CD14-positive monocyte (primary cell): ENCODE data around the gene RPS15. TPM values are rescaled to one million over a fixed set of nuclear protein-coding genes. Genes with fewer than 3 reads are reported as not detected.
"Not testable (repeated sequence)": the region's sequence is repeated elsewhere in the genome, so short reads cannot be mapped to it uniquely, and the experiment has no call there.

Experiments used
- DNase-seq, 3 donors: peaks; one replicate each; pipeline ENCODE4 v3.0.0-alpha.2; 2011 to 2022
- H2AFZ ChIP-seq: 2 replicates; pipeline ENCODE4 v1.6.0; 2012; ENCODE audit warnings: mild to moderate bottlenecking, low read depth, low read length, inconsistent platforms; ENCODE audit not compliant: insufficient read depth, poor library complexity, severe bottlenecking
- H3K27ac ChIP-seq, 2 donors: 1 replicate in 1 of 2; 2 replicates in 1 of 2; pipeline ENCODE4 v1.5.1; 2012 to 2013; ENCODE audit warnings: low read length in 2 of 2, control low read depth in 1 of 2, inconsistent platforms in 1 of 2, low read depth in 1 of 2, mild to moderate bottlenecking in 1 of 2
- H3K27me3 ChIP-seq, 2 donors: one replicate each; pipeline versions ENCODE4 v1.6.0 to v1.6.1; 2011 to 2013; ENCODE audit warnings: low read length in 2 of 2; ENCODE audit not compliant: control insufficient read depth in 2 of 2, insufficient read depth in 2 of 2
- H3K36me3 ChIP-seq, 2 donors: replicated peaks in 1 of 2; 1 replicate in 1 of 2; 2 replicates in 1 of 2; pipeline versions ENCODE4 v1.5.1 to v1.6.1; 2012 to 2013; ENCODE audit warnings: low read length in 2 of 2, control low read depth in 1 of 2, inconsistent platforms in 1 of 2, mild to moderate bottlenecking in 1 of 2; ENCODE audit not compliant: insufficient read depth in 2 of 2, control insufficient read depth in 1 of 2
- H3K4me1 ChIP-seq, 2 donors: 1 replicate in 1 of 2; 2 replicates in 1 of 2; pipeline versions ENCODE4 v1.5.1 to v1.6.1; 2012 to 2013; ENCODE audit warnings: low read length in 2 of 2, control low read depth in 1 of 2, inconsistent platforms in 1 of 2, mild to moderate bottlenecking in 1 of 2, moderate library complexity in 1 of 2; ENCODE audit not compliant: insufficient read depth in 2 of 2, control insufficient read depth in 1 of 2
- H3K4me2 ChIP-seq: replicated peaks from 2 replicates; pipeline ENCODE3; 2012; ENCODE audit warnings: low read length, moderate library complexity, mild to moderate bottlenecking; ENCODE audit not compliant: poor library complexity, severe bottlenecking; ENCODE audit errors: extremely low read depth
- H3K4me3 ChIP-seq, 3 experiments: fragments of 200-600 bp in 1 of 3; sonication (generic) in 1 of 3; replicated peaks in 1 of 3; 1 replicate in 2 of 3; 2 replicates in 1 of 3; pipeline ENCODE4 v1.5.1; 2011 to 2013; ENCODE audit warnings: low read length in 3 of 3, mild to moderate bottlenecking in 3 of 3, control low read depth in 2 of 3, low read depth in 2 of 3, inconsistent platforms in 1 of 3, moderate library complexity in 1 of 3
- H3K79me2 ChIP-seq: 2 replicates; pipeline ENCODE4 v1.6.0; 2012; ENCODE audit warnings: mild to moderate bottlenecking, control low read depth, inconsistent platforms, low read length, moderate library complexity; ENCODE audit not compliant: insufficient read depth
- H3K9ac ChIP-seq: 2 replicates; pipeline ENCODE4 v1.6.0; 2017; ENCODE audit warnings: low read length, mild to moderate bottlenecking; ENCODE audit not compliant: insufficient read depth, poor library complexity, severe bottlenecking
- H3K9me3 ChIP-seq, 2 donors: replicated peaks in 1 of 2; 1 replicate in 1 of 2; 2 replicates in 1 of 2; pipeline versions ENCODE4 v1.5.1 to v1.6.1; 2012 to 2013; ENCODE audit warnings: low read length in 2 of 2, control low read depth in 1 of 2; ENCODE audit not compliant: control insufficient read depth in 1 of 2, insufficient read depth in 1 of 2
- H4K20me1 ChIP-seq: 2 replicates; pipeline ENCODE4 v1.6.0; 2012; ENCODE audit warnings: mild to moderate bottlenecking, low read length, control low read depth, moderate library complexity; ENCODE audit not compliant: insufficient read depth
- H3K27ac Mint-ChIP-seq, 7 donors: one replicate each; pipeline ENCODE4 v1.8.0; 2020; ENCODE audit warnings: mild to moderate bottlenecking in 7 of 7, mixed read lengths in 7 of 7, moderate library complexity in 6 of 7, inconsistent platforms in 2 of 7
- H3K27me3 Mint-ChIP-seq, 3 donors: one replicate each; pipeline ENCODE4 v1.8.0; 2021 to 2022; ENCODE audit warnings: low read depth in 3 of 3, mild to moderate bottlenecking in 3 of 3, mixed read lengths in 3 of 3, moderate library complexity in 3 of 3, inconsistent platforms in 1 of 3
- H3K36me3 Mint-ChIP-seq, 2 donors: one replicate each; pipeline ENCODE4 v1.8.0; 2020; ENCODE audit warnings: mixed read lengths in 2 of 2, inconsistent platforms in 1 of 2, mild to moderate bottlenecking in 1 of 2
- H3K4me1 Mint-ChIP-seq: one replicate; pipeline ENCODE4 v1.8.0; 2020; ENCODE audit warnings: mild to moderate bottlenecking, mixed read lengths
- H3K4me3 Mint-ChIP-seq, 2 donors: one replicate each; pipeline ENCODE4 v1.8.0; 2020; ENCODE audit warnings: mild to moderate bottlenecking in 2 of 2, mixed read lengths in 2 of 2, moderate library complexity in 1 of 2
- H3K9me3 Mint-ChIP-seq, 7 donors: one replicate each; pipeline ENCODE4 v1.8.0; 2020 to 2022; ENCODE audit warnings: mixed read lengths in 7 of 7, mild to moderate bottlenecking in 6 of 7, moderate library complexity in 6 of 7, inconsistent platforms in 2 of 7
- WGBS: methylation state at CpG from one replicate; pipeline ENCODE4 v1.1.5; 2013; ENCODE audit warnings: missing lambda C conversion rate; ENCODE audit not compliant: insufficient coverage; 5-methylcytosine and 5-hydroxymethylcytosine counted together
- intact Hi-C, 2 donors: fragments of 100-400 bp; cut with micrococcal nuclease; formaldehyde crosslinking; loops; one replicate each; pipeline versions ENCODE4 v1.15.0 to v1.15.1; 2023
- polyA plus RNA-seq, 3 donors: library from polyadenylated mRNA; depleted of rRNA in 1 of 3; unstranded in 2 of 3; stranded (reverse) in 1 of 3; fragments of 300-500 nt in 2 of 3; fragments of >200 nt in 1 of 3; fragmentation: Illumina TruSeq in 2 of 3; gene quantifications; 1 replicate in 2 of 3; 2 replicates in 1 of 3; pipeline ENCODE4 v1.2.3, GENCODE V29; 2012 to 2021
- TF ChIP-seq, protein P1 (sequence below): fragments of 200-600 bp; IDR thresholded peaks from one replicate; pipeline ENCODE4 v1.8.0; 2022; ENCODE audit warnings: antibody characterized with exemption, mild to moderate bottlenecking

RPS15 gene
- polyA plus RNA-seq, 3 donors: 1,318 to 3,451 (median 1,526) TPM

DNA sequence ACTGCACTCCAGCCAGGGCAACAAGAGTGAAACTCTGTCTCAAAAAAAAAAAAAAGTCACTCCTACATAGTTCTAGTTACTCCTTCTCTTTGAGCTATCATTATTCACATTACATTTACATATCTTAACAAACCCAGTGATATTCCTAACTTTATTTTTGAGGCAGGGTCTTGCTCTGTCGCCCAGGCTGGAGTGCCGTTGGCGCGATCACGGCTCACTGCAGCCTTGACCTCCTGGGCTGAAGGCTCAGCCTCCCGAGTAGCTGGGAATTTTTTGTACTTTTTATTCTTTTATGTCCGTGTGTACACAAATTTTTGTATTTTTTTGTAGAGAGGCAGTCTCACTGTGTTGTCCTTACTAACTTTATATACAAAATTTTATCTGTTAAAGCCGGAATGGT, 587 bp upstream of the RPS15 start:
- Histone ChIP-seq H2AFZ (peak overlapping the region; percentile 66), H3K4me3 (peak overlapping the region in 1 of 3 experiments; percentile 93), H3K27me3 (no peaks in the 10 kb centered on the region), H3K9me3 (no peaks in the 10 kb centered on the region), H3K27ac (no peak overlapping the region), H3K79me2 (peaks cover 28% of the 10 kb centered on the region), H3K9ac (no peak overlapping the region), H3K36me3 (peaks cover 47 to 62% of the 10 kb centered on the region in 2 donors), H3K4me1 (peaks cover 13 to 22% of the 10 kb centered on the region in 2 donors), H3K4me2 (peak overlapping the region; percentile 91), H4K20me1 (peaks cover 71% of the 10 kb centered on the region)
- TF ChIP-seq, protein P1, sequence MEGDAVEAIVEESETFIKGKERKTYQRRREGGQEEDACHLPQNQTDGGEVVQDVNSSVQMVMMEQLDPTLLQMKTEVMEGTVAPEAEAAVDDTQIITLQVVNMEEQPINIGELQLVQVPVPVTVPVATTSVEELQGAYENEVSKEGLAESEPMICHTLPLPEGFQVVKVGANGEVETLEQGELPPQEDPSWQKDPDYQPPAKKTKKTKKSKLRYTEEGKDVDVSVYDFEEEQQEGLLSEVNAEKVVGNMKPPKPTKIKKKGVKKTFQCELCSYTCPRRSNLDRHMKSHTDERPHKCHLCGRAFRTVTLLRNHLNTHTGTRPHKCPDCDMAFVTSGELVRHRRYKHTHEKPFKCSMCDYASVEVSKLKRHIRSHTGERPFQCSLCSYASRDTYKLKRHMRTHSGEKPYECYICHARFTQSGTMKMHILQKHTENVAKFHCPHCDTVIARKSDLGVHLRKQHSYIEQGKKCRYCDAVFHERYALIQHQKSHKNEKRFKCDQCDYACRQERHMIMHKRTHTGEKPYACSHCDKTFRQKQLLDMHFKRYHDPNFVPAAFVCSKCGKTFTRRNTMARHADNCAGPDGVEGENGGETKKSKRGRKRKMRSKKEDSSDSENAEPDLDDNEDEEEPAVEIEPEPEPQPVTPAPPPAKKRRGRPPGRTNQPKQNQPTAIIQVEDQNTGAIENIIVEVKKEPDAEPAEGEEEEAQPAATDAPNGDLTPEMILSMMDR: no peak
- H3K27ac Mint-ChIP-seq: peak overlapping the region in 1 of 7 donors; percentile 66
- peaks cover 0 to 4% (median 1%) of the 10 kb centered on the region in 3 donors for H3K27me3 Mint-ChIP-seq
- H3K4me1 Mint-ChIP-seq: peaks cover 25% of the 10 kb centered on the region
- peaks cover 37 to 54% of the 10 kb centered on the region in 2 donors for H3K36me3 Mint-ChIP-seq
- H3K4me3 Mint-ChIP-seq: no peak overlapping the region
- peaks cover 0 to 2% (median 0%) of the 10 kb centered on the region in 7 donors for H3K9me3 Mint-ChIP-seq
- DNase-seq: no peak
- intact Hi-C loops: loop anchor here in 1 of 2 donors (1.0 to 2.0 kb wide), 2 partner anchors 42 to 55 kb away; partner anchors contain the start of genes C19orf25 and NDUFS7
- 63% methylated on average over 4 of the region's 8 CpGs for WGBS

DNA sequence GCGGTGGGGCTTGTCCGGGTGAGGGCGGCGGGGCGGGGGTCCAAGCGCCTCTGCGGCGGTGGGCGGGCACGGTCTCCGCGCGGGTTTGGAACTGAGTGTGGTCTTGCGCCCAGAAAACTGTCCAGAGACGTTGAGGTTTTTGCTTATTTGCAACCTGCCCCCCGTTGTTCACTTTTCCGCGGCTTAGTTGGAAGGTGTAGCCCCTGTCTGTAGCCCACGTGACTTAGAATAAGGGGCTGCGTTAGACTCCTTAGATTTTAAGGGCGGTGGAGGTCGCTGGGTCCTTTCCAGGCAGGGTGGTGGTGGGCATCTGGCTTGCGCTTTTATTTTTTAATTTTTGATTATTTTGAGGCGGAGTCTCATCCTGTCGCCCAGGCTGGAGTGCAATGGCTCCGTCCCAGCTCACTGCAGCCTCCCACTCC, 748 bp downstream of the RPS15 start:
- Mint-ChIP-seq H3K36me3 (peaks cover 38 to 48% of the 10 kb centered on the region in 2 donors), H3K27me3 (peaks cover 1 to 4% (median 3%) of the 10 kb centered on the region in 3 donors), H3K27ac (peak overlapping the region; percentile 18 to 99 (median 95)), H3K4me3 (peak overlapping the region; percentile 89 to 95), H3K4me1 (peaks cover 27% of the 10 kb centered on the region), H3K9me3 (peaks cover 0 to 2% (median 0%) of the 10 kb centered on the region in 7 donors)
- TF ChIP-seq, protein P1: no peak
- DNase-seq: no peak
- Histone ChIP-seq H3K79me2 (peaks cover 28% of the 10 kb centered on the region), H3K4me3 (peak overlapping the region; percentile 52 to 93 (median 82)), H3K36me3 (peaks cover 34 to 51% of the 10 kb centered on the region in 2 donors), H3K4me1 (peaks cover 13 to 23% of the 10 kb centered on the region in 2 donors), H3K27ac (peak overlapping the region; percentile 85 to 88), H4K20me1 (peaks cover 69% of the 10 kb centered on the region), H3K27me3 (peaks cover 0 to under 1% of the 10 kb centered on the region in 2 donors), H2AFZ (peak overlapping the region; percentile 66), H3K9ac (peak overlapping the region; percentile 98), H3K9me3 (no peaks in the 10 kb centered on the region), H3K4me2 (peak overlapping the region; percentile 91)
- intact Hi-C loops: loop anchor here in 1 of 2 donors (1.0 to 2.0 kb wide), 2 partner anchors 40 to 56 kb away; partner anchors contain the start of genes C19orf25 and NDUFS7
- 1% methylated on average over 23 of the region's 26 CpGs for WGBS

DNA sequence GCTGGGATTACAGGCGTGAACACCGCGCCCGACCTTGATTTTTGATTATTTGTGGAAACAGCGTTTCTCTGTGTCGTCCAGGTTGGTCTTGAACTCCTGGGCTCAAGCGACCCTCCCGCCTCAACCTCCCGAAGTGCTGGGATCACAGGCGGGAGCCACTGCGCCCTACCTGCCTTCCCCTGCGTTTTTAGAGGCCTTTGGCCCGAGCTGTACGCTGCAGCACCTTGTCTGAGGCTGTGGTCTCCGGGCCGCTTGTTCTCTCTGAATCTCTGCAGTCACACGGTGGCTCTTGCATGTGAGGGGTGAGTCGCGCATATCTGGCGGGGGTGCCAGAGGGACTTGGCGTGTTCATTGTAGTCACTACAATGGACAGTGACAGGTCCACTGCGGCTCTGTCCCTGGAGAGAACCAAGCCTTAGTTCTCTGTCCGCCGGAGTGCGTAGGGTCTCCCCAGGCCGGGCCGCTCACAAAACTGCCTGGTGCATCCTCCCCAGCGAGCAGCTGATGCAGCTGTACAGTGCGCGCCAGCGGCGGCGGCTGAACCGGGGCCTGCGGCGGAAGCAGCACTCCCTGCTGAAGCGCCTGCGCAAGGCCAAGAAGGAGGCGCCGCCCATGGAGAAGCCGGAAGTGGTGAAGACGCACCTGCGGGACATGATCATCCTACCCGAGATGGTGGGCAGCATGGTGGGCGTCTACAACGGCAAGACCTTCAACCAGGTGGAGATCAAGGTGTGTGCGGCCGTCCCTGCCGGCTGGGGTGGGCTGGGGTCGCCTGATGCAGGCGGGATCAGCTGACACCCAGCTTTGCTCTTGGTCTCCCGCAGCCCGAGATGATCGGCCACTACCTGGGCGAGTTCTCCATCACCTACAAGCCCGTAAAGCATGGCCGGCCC, 1.6 kb downstream of the RPS15 start:
- 91% methylated on average over 49 of the region's 57 CpGs for WGBS
- peaks cover 38 to 45% of the 10 kb centered on the region in 2 donors for H3K36me3 Mint-ChIP-seq
- Histone ChIP-seq H3K36me3 (peaks cover 27 to 43% of the 10 kb centered on the region in 2 donors), H3K4me1 (peaks cover 16 to 31% of the 10 kb centered on the region in 2 donors), H3K9ac (peak overlapping the region; percentile 98), H3K27ac (peak overlapping the region; percentile 85 to 88), H4K20me1 (peaks cover 71% of the 10 kb centered on the region), H3K4me2 (peak overlapping the region; percentile 91), H3K4me3 (peak overlapping the region in 2 of 3 experiments; percentile 82 to 93), H3K79me2 (peaks cover 28% of the 10 kb centered on the region)
- peak overlapping the region; percentile 89 to 95 for H3K4me3 Mint-ChIP-seq
- H3K27me3 Mint-ChIP-seq: peaks cover 4 to 11% (median 5%) of the 10 kb centered on the region in 3 donors
- not testable (repeated sequence) for H2AFZ ChIP-seq, H3K9me3 Mint-ChIP-seq, H3K9me3 ChIP-seq, H3K27me3 ChIP-seq
- peak in 1 of 3 donors; percentile 29 for DNase-seq
- peak overlapping the region; percentile 4 to 99 (median 75) for H3K27ac Mint-ChIP-seq
- H3K4me1 Mint-ChIP-seq: peaks cover 30% of the 10 kb centered on the region
- intact Hi-C loops: loop anchor here (2.0 to 10.0 kb wide), 3 partner anchors 38 to 75 kb away; partner anchors contain the start of genes ADAMTSL5 (in 1 of the 2), C19orf25 (in 1 of the 2) and NDUFS7 (in 1 of the 2)
